Ishikawa (cell line): ENCODE results near the gene MMP2.

ENCODE experiments used
- CEBPB ChIP-seq: IDR thresholded peaks from 2 replicates; pipeline ENCODE4 v1.6.1; 2012
- CREB1 ChIP-seq: IDR thresholded peaks from 2 replicates; pipeline ENCODE4 v1.6.1; 2012; ENCODE audit warnings: low read depth
- EP300 ChIP-seq: IDR thresholded peaks from 2 replicates; pipeline ENCODE4 v1.6.1; 2012; ENCODE audit warnings: borderline replicate concordance
- TAF1 ChIP-seq: IDR thresholded peaks from 2 replicates; pipeline ENCODE4 v1.6.1; 2012; ENCODE audit warnings: low read depth, mild to moderate bottlenecking
- TCF12 ChIP-seq: IDR thresholded peaks from 2 replicates; pipeline ENCODE4 v1.6.1; 2012; ENCODE audit warnings: low read depth
- TF ChIP-seq, protein P1 (sequence below): IDR thresholded peaks from 2 replicates; pipeline ENCODE4 v1.6.1; 2012
- TF ChIP-seq, protein P2 (sequence below): IDR thresholded peaks from 2 replicates; pipeline ENCODE4 v1.6.1; 2012

DNA sequence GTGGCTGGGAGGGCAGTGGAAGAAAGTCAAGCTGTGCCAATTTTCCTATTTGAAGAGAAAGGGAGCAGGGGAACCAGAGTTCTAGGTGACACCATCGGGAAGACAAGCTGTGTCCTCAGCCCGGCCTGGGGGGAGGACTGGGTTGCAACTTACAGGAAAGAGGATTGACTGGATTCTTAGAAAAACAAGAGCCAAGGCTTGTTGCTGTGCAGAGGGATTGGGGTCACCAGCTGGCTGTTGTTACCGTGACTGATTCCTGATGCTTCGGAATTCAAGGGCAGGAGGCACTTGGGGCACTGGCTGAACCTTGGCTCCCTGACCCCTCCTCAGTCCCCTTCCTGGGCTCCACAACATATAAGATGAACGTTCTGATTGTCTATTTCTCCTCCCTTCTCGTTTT lies 16.8 kb upstream of the MMP2 start:
- no peak for TF ChIP-seq CREB1
- TF ChIP-seq TAF1: no peak
- TF ChIP-seq, protein P1, sequence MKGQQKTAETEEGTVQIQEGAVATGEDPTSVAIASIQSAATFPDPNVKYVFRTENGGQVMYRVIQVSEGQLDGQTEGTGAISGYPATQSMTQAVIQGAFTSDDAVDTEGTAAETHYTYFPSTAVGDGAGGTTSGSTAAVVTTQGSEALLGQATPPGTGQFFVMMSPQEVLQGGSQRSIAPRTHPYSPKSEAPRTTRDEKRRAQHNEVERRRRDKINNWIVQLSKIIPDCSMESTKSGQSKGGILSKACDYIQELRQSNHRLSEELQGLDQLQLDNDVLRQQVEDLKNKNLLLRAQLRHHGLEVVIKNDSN: no peak
- TF ChIP-seq EP300: no peak
- TF ChIP-seq TCF12: no peak
- TF ChIP-seq, protein P2, sequence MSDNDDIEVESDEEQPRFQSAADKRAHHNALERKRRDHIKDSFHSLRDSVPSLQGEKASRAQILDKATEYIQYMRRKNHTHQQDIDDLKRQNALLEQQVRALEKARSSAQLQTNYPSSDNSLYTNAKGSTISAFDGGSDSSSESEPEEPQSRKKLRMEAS: no peak
- no peak for TF ChIP-seq CEBPB
